K562 (cell line): Measurements from ENCODE around the gene MOB3C.

Experiments used
- EZH2 ChIP-seq: IDR thresholded peaks from 2 replicates; pipeline ENCODE4 v1.6.1; 2012; ENCODE audit warnings: low read depth, mild to moderate bottlenecking, inconsistent platforms, low read length, borderline replicate concordance
- PTTG1 ChIP-seq: fragments of 450-650 bp; IDR thresholded peaks from 2 replicates; pipeline ENCODE4 v1.6.1; 2016; ENCODE audit warnings: low read depth, mild to moderate bottlenecking, missing genetic modification characterization, missing compliant biosample characterization
- STAG1 ChIP-seq: sonication (generic); formaldehyde crosslinking; IDR thresholded peaks from 2 replicates; pipeline ENCODE4 v1.5.0; 2020; ENCODE audit warnings: missing genetic modification reagents, borderline replicate concordance
- TF ChIP-seq, protein P1 (sequence below), 3 experiments: IDR thresholded peaks in 2 of 3; conservative IDR thresholded peaks in 1 of 3; 2 replicates each; pipeline ENCODE4 v1.5.1; 2011 to 2012; ENCODE audit warnings: low read length in 3 of 3, mild to moderate bottlenecking in 3 of 3, control low read depth in 2 of 3, improper control_type of control experiment in 1 of 3, inconsistent platforms in 1 of 3, low read depth in 1 of 3, mixed read lengths in 1 of 3, moderate library complexity in 1 of 3; ENCODE audit not compliant: insufficient read depth in 2 of 3

DNA sequence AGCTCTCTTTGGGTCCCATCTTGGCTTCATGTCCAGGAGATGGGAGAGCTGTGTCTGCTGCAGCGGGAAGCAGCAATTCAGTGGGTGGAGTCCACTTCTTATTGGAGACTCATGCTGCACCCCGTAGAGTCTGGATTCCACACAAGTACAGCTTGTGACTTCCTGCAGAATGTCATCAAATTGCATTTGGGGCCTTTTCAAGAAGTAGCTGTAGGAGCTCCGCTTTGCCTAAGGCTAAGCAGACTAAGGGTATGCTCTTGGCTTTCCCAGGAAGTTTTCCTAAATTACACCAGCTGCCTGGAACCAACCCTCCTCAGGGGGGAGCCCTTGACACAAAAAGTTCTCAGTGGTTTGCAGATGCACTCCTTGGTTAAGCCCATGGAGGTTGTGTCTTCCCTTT is 5.7 kb upstream of the MOB3C start:
- TF ChIP-seq PTTG1 (tag): no peak
- no peak for TF ChIP-seq EZH2
- no peak for TF ChIP-seq STAG1 (CRISPR knock-in tag)
- TF ChIP-seq, protein P1, sequence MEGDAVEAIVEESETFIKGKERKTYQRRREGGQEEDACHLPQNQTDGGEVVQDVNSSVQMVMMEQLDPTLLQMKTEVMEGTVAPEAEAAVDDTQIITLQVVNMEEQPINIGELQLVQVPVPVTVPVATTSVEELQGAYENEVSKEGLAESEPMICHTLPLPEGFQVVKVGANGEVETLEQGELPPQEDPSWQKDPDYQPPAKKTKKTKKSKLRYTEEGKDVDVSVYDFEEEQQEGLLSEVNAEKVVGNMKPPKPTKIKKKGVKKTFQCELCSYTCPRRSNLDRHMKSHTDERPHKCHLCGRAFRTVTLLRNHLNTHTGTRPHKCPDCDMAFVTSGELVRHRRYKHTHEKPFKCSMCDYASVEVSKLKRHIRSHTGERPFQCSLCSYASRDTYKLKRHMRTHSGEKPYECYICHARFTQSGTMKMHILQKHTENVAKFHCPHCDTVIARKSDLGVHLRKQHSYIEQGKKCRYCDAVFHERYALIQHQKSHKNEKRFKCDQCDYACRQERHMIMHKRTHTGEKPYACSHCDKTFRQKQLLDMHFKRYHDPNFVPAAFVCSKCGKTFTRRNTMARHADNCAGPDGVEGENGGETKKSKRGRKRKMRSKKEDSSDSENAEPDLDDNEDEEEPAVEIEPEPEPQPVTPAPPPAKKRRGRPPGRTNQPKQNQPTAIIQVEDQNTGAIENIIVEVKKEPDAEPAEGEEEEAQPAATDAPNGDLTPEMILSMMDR (IDR thresholded peaks at IDR 0.05 in 2 of 3, conservative IDR thresholded peaks at IDR 0.05 in 1 of 3; ENCODE audit: insufficient read depth in 2 of 3, low read depth in 1 of 3, low read length in 3 of 3): peak; percentile 82 to 92 (median 88)
